NCI-H128 (cell line): ENCODE data around the gene IQSEC1.

Experiments
- DNase-seq: peaks from one replicate; lab custom pipeline; 2025; ENCODE audit not compliant: unreplicated experiment; lab: John Stamatoyannopoulos, UW

IQSEC1 gene

GRCh38 chr3:12910356-12911099, 162.7 kb downstream of the IQSEC1 start:
- DNase-seq, result no peak

- DNase-seq, result no peak
Measured at GRCh38 chr3:12909710-12910109, 163.5 kb downstream of the IQSEC1 start.

GRCh38 chr3:12908859-12909258, 164.4 kb downstream of the IQSEC1 start:
- DNase-seq, result no peak

- DNase-seq, result no peak
Measured at GRCh38 chr3:12908136-12908730, 165.0 kb downstream of the IQSEC1 start.

GRCh38 chr3:12907729-12908128, 165.5 kb downstream of the IQSEC1 start:
- DNase-seq, result no peak

- no peak for DNase-seq
Measured at GRCh38 chr3:12907296-12907695, 165.9 kb downstream of the IQSEC1 start.

- no peak for DNase-seq
Measured at GRCh38 chr3:12906916-12907290, 166.3 kb downstream of the IQSEC1 start.

- DNase-seq, result no peak
Measured at GRCh38 chr3:12906141-12906915, 166.9 kb downstream of the IQSEC1 start.

GRCh38 chr3:12905316-12906071, 167.7 kb downstream of the IQSEC1 start:
- no peak for DNase-seq

GRCh38 chr3:12904951-12905315, 168.3 kb downstream of the IQSEC1 start:
- no peak for DNase-seq

- no peak for DNase-seq
Measured at GRCh38 chr3:12903881-12904280, 169.3 kb downstream of the IQSEC1 start.

GRCh38 chr3:12903000-12903800, 170.0 kb downstream of the IQSEC1 start:
- no peak for DNase-seq

- no peak for DNase-seq
Measured at GRCh38 chr3:12902181-12902999, 170.8 kb downstream of the IQSEC1 start.

- no peak for DNase-seq
Measured at GRCh38 chr3:12901623-12902045, 171.6 kb downstream of the IQSEC1 start.

- DNase-seq, result no peak
Measured at GRCh38 chr3:12900885-12901411, 172.3 kb downstream of the IQSEC1 start.

- DNase-seq, result no peak
Measured at GRCh38 chr3:12898965-12899755, 174.1 kb downstream of the IQSEC1 start.

GRCh38 chr3:12898290-12898964, 174.8 kb downstream of the IQSEC1 start:
- no peak for DNase-seq
